Measurements from ENCODE around the gene AQP12B.

The AQP12B gene

DNA sequence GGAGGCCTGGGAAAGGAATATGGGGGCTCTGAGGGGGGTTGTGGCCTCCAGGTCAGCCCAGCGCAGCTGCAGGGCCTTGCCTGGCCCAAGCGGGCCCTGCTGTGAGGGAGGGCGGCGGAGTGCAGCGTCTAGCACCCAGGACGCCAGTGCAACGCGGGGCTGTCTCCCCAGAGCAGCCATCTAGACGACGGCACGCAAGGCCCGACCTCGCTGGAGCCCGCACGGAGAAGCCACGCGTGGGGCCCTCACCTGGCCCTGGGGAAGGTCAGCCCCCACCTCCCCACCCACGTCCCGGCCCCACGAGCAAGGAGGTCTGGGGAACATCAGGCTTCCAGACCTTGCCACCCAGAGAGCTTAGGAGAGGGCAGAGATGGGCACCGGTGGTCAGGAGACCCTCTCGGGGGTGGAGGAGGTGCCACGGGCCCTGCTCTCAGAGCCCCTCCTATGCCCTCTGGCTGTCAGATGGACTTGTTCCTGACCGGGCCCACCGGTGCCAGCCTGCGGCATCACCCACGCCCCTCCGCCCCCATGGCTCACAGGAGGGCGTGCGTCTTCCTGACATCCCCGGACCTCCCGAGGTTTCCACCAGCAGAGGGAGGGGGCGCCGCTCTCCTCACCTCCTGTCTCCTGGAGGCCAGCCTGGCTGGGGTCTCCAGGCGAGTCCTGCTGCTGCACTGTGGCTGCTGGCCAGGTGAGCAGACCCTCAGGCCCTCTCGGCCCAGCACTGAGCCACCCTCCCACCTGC, 40.5 kb downstream of the AQP12B start:
- Mint-ChIP-seq H3K4me3 (no peak overlapping the region), H3K27me3 (peaks cover 1% of the 10 kb centered on the region), H3K9me3 (no peaks in the 10 kb centered on the region), H3K4me1 (peaks cover 14% of the 10 kb centered on the region), H3K27ac (no peak overlapping the region)
- peak; percentile 36 for ATAC-seq
- no peak for DNase-seq

DNA sequence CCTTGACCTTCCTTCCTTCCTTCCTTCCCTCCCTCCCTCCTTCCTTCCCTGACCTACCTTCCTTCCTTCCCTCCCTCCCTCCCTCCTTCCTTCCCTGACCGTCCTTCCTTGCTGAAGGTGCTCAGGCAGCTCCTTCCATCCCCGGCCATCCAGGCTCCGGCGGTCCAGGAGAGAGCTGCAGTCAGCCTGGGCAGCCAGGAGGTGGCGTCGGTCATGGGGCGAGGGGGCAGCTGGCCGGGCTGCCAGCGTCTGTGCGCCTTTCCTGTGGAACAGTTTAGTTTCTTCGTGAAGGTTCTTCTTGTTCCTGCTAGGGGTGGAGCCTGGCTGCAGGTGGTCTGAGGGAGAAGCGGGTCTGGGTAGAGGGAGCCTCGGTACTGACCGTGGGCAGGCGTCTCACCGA, 41.7 kb downstream of the AQP12B start:
- Mint-ChIP-seq H3K4me1 (peaks cover 8% of the 10 kb centered on the region), H3K27me3 (no peaks in the 10 kb centered on the region), H3K4me3 (no peak overlapping the region), H3K9me3 (no peaks in the 10 kb centered on the region), H3K27ac (no peak overlapping the region)
- ATAC-seq, result no peak
- no peak for DNase-seq

DNA sequence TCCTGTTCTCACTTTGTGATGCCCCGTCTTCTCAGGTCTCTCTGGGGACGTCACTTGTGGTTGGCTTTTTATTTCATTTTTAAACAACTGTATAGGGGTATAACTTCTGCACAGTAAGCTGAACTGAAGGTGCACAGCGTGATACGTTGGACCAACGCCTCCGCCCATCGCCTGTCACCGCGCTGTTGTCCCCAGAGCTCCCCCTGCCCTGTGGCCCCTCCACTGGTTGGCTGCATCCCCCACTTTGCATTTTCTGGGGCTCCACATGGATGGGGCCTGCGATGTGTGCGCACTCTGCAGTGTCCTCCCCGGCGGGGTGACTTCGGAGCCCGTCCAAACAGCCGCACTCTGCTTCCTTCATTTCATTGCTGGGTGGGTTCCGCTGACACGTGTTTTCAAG, 43.1 kb downstream of the AQP12B start:
- Mint-ChIP-seq H3K27me3 (no peaks in the 10 kb centered on the region), H3K9me3 (peaks cover 0 to 9% of the 10 kb centered on the region in 2 donors), H3K4me3 (no peak overlapping the region), H3K27ac (no peak overlapping the region), H3K4me1 (peaks cover 5% of the 10 kb centered on the region)
- DNase-seq, result no peak
- no peak for ATAC-seq

DNA sequence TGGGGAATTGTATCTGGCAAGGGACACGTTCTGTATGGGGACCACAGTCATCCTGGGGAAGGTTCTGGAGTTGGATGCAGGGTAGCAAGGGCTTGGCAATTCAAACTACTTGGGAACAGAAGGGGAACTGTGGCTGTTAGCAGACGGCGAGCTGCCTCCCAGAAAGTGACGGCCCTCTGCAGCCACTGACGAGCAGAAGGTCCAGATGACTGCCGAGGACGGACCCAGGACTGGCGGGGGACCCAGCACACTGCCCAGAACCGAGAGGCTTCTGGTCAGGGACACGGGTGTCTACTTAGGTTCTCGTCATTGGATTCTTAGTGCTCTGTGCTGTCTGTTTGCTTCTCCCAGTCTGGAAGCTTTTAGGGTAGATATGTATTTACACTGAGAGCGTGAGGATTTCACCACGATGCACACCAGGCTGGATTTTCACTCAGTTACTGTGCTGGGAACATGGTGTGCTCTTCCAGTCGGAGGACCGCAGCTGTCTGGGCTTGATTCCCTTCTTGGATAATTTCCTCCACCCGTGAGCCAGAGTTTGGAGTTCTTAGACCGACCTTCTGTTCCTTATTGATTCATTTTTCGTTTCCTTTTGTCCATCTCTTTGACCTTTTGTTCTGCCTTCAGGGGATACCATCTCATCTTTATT, 44.0 kb downstream of the AQP12B start:
- Mint-ChIP-seq H3K27ac (peak overlapping the region in 1 of 2 donors; percentile 34), H3K9me3 (peaks cover 1 to 19% of the 10 kb centered on the region in 2 donors), H3K4me3 (no peak overlapping the region), H3K27me3 (no peaks in the 10 kb centered on the region), H3K4me1 (peaks cover 5% of the 10 kb centered on the region)
- ATAC-seq, result no peak
- DNase-seq, result no peak

DNA sequence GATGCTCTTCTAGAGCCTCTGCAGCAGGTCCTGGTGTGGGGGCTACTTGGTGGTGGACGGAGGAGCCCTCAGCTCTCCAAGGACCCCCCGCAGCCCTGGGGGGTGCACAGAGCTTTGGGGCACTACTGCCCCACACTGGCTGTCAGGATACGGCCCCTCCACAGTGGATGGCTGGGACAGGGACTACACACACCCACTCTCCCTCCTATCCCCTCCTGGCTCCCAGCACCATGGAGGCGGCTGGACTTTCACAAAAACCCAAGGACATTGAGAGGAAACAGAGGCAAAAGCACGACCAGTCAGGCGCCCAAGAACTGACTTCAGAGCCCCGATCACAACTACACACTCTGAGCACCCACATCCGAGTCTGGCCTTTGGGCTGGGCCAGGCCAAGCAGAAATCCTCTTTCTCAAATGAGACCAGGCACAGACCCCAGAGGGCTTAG, 44.8 kb downstream of the AQP12B start:
- peaks cover 8 to 26% of the 10 kb centered on the region in 2 donors for H3K9me3 Mint-ChIP-seq
- no peak overlapping the region for H3K27ac Mint-ChIP-seq
- peaks cover 5% of the 10 kb centered on the region for H3K4me1 Mint-ChIP-seq
- H3K27me3 Mint-ChIP-seq, result no peaks in the 10 kb centered on the region
- H3K4me3 Mint-ChIP-seq, result no peak overlapping the region
- ATAC-seq, result no peak
- no peak for DNase-seq

DNA sequence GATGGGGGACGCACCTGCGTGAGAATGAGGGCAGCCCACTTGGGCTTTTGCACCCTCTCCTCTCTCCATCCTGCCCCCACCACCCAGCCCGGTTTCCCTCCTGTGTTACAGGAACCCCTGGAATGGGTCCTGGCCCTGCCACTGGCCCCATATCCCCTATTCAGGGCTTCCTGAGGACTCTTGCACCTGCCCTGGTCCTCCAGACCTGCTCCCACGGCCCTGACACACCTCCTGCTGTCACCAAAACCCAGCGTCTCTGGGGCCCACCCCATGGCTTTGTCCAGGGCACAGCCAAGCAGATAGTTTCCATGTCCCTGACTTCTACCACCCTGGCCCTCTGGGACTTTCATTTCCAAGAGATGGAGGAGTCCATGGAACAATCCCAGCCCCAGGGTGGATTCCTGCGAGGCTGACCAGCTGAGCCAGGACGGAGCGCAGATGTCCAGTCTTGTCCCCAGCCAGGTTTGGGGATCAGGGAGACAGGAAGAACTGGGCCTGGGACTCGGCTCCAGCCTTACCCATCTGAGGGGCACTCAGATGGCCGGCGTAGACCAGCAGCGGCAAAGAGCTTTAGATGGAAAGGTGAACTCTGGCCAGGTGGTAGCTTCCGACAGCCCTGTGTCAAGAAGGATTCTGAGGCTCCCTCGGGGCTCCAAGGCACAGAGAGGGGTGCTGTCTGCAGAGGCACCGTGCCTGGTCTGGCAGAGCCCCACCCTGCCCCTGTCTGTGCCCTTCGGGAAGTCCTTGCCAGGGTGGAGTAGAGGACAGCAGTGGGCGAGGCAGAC, 45.4 kb downstream of the AQP12B start:
- ATAC-seq, result peak; percentile 3
- Mint-ChIP-seq H3K4me1 (peaks cover 5% of the 10 kb centered on the region), H3K4me3 (no peak overlapping the region), H3K27ac (no peak overlapping the region), H3K27me3 (no peaks in the 10 kb centered on the region), H3K9me3 (peaks cover 13 to 32% of the 10 kb centered on the region in 2 donors)
- no peak for DNase-seq

DNA sequence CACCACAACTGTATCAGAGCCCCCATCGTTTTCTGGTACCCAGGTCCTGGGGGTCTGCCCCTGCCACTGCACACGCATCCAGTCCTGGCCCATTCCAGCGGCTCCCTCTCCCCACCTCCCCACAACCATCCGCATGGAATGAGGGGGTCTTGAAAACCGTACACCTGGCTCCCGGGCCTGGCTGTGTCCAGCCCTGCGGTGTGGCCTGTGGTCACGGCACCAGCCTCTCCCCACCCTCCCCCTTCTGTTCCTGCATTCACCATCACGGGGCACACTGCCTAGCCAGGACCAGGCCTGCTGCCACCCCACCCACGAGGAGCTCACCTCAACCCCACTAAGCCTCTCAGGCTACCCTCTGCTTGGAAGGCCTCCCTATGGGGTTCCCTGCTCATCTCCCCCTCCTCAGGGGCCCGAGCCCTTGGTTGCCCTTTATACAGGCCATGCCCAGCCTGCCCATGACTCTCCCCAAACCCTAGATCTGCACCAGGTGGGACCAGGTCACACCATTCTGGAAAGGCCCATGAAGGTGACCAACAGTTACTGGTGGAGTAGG, 46.0 kb downstream of the AQP12B start:
- no peak for DNase-seq
- H3K4me1 Mint-ChIP-seq, result peaks cover 5% of the 10 kb centered on the region
- H3K9me3 Mint-ChIP-seq, result peaks cover 13 to 38% of the 10 kb centered on the region in 2 donors
- no peak overlapping the region for H3K27ac Mint-ChIP-seq
- H3K27me3 Mint-ChIP-seq, result no peaks in the 10 kb centered on the region
- no peak overlapping the region for H3K4me3 Mint-ChIP-seq
- ATAC-seq, result peak; percentile 6

DNA sequence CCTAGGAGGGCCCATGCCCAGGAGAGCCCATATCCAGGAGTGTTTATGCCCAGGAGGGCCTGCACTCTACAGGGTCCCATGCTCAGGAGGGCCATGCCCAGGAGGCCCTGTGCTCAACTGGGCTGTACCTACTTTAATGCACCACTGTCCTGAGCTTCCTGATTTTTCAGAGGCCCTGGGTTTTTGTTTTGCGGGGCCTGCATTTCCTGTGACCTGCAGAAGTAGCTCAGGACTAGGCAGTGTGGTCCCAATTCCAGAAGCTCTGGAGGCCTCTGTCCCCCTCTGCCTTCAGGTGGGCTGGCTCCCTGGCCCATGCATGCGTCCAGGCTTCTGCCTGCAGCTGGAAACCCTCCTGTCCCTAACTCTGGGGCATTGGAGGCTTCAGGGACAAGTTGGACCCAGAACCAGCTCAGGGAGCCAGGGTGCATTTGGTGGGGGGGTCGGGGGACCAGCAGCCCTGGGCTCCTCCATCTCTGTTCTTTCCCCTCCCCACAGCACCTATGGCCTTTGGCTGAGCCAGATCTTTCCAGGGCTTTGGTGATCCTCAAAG, 46.6 kb downstream of the AQP12B start:
- peaks cover 13 to 40% of the 10 kb centered on the region in 2 donors for H3K9me3 Mint-ChIP-seq
- no peaks in the 10 kb centered on the region for H3K27me3 Mint-ChIP-seq
- ATAC-seq, result peak; percentile 26

DNA sequence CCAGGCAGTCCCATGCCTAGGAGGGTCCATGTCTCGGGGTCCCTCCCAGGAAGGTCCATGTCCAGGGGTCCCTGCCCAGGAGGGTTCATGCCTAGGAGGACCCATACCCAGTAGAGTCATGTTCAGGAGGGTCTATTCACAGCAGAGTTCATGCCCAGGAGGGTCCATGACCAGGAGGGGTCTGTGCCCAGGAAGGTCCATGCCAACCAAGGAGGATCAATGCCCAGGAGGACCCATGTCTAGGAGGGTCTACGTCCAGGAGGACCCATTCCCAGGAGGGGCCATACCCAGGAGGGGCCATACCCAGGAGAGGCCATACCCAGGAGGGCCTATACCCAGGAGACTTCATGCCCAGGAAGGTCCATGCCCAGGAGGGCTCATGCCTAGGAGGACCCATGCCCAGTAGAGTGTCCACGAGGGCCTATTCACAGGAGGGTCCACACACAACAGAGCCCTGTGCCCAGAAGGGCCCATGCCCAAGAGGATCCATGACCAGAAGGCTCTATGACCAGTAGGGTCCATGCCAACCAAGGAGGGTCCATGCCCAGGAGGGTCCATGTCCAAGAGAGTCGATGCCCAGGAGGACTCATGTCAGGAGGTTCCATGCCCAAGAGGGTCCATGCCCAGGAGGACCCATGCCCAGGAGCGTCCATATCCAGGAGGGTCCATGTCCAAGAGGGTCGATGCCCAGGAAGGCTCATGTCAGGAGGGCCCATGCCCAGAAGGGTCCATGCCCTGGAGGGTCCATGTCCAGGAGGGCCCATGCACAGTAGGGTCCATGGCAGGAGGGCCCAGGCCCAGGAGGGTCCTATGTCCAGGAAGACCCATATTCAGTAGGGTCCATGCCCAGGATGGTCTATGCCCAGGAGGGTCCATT, 47.3 kb downstream of the AQP12B start:
- Mint-ChIP-seq H3K4me3 (no peak overlapping the region), H3K27ac (no peak overlapping the region), H3K9me3 (peaks cover 13 to 40% of the 10 kb centered on the region in 2 donors), H3K4me1 (no peaks in the 10 kb centered on the region), H3K27me3 (no peaks in the 10 kb centered on the region)
- ATAC-seq (peak; percentile 31), DNase-seq (no peak)

More for the DNA sequence above, 46.6 kb downstream of the AQP12B start:
- DNase-seq, result no peak
- Mint-ChIP-seq H3K4me3 (no peak overlapping the region), H3K27ac (no peak overlapping the region), H3K4me1 (peaks cover 4% of the 10 kb centered on the region)

DNA sequence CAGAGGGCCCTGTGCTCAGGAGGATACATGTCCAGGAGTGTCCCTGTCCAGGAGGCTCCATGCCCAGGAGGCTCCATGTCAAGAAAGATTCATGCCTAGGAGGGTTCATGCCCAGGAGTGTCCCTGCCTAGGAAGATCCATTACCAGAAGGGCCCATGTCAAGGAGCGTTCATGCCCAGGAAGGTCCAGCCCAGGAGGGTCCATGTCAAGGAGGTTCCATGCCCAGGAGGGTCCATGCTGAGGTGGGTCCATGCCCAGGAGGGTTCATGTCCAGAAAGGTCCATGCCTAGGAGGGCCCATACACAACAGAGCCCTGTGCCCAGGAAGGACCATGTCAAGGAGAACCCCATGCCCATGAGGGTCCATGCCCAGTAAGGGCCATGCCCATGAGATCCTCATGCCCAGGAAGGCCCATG, 50.4 kb downstream of the AQP12B start:
- peak in 1 of 2 donors; percentile 9 for DNase-seq
- H3K27me3 Mint-ChIP-seq, result no peaks in the 10 kb centered on the region
- peaks cover 13% of the 10 kb centered on the region for H3K4me1 Mint-ChIP-seq
- peaks cover 13 to 40% of the 10 kb centered on the region in 2 donors for H3K9me3 Mint-ChIP-seq
- H3K27ac Mint-ChIP-seq, result no peak overlapping the region
- H3K4me3 Mint-ChIP-seq, result no peak overlapping the region
- ATAC-seq, result no peak

DNA sequence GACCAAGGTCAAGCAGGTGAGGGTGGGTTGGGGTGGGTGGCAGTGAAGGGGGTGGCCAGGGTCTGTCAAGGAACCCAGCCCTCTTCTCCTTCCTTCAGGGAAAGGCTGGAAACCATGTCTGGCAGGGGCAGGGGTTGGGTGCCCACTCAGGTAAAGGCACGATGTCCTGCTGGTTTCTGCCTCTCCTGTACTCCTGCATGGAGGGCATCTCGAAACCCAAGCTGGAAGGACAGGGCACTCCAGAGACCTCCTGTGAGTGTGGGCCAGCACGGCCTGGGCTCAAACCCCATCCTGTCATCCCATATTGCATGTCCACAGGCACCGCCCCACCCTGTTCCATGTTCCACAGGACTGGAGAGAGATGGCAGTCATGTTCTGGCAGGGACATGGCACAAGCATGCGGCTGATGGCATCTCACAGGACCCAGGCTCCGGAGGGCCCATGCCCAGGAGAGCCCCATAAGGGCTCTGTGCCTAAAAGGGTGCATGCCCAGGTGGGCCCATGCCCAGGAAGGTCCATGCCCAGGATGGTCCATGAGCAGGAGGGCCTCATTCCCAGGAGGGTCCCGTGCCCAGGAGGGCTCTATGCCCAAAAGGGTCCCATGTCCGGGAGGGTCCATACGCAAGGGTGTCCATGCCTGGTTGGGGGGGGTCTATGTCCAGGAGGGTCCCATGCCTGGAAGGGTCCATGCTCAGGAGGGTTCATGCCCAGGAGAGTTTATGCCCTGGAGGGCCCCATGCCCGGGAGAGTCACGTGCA, 51.0 kb downstream of the AQP12B start:
- no peak overlapping the region for H3K4me3 Mint-ChIP-seq
- DNase-seq (peak in 1 of 2 donors; percentile 8), ATAC-seq (no peak)

DNA sequence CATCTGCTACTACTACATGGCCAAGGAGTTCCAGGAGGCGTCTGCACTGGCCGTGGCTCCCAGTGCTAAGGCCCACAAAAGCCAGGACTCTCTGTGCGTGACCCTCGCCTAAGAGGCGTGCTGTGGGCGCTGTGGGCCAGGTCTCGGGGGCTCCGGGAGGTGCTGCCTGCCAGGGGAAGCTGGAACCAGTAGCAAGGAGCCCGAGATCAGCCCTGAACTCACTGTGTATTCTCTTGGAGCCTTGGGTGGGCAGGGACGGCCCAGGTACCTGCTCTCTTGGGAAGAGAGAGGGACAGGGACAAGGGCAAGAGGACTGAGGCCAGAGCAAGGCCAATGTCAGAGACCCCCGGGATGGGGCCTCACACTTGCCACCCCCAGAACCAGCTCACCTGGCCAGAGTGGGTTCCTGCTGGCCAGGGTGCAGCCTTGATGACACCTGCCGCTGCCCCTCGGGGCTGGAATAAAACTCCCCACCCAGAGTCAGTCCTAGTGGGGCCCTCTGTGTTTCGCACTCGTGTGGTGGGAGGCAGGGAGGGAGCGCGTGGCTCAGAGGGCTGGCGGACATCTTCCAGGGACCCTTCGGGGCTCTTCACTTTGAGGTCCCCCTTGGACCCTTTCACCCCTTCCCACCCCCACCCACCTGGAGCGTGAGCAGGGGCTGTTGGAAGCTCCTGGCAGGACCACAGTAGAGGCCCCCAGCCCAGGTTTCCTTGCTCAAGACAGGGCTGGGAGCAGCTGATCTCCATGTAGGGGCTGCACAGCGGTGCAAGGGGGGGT, 51.7 kb downstream of the AQP12B start:
- H3K27me3 Mint-ChIP-seq, result no peaks in the 10 kb centered on the region
- H3K9me3 Mint-ChIP-seq, result peaks cover 13 to 40% of the 10 kb centered on the region in 2 donors
- H3K4me1 Mint-ChIP-seq, result peaks cover 25% of the 10 kb centered on the region
- no peak overlapping the region for H3K27ac Mint-ChIP-seq
- ATAC-seq (no peak), DNase-seq (peak in 1 of 2 donors; percentile 8)
- H3K4me3 Mint-ChIP-seq, result no peak overlapping the region

More for the DNA sequence above, 51.0 kb downstream of the AQP12B start:
- H3K4me1 Mint-ChIP-seq, result peaks cover 18% of the 10 kb centered on the region
- H3K9me3 Mint-ChIP-seq, result peaks cover 13 to 40% of the 10 kb centered on the region in 2 donors
- no peaks in the 10 kb centered on the region for H3K27me3 Mint-ChIP-seq
- H3K27ac Mint-ChIP-seq, result no peak overlapping the region

Data from stimulated activated naive CD8-positive, alpha-beta T cell treated with anti-CD3 and anti-CD28 coated beads, Interleukin-15, amount 100 ng/mL, for 72 hours (primary cell).